GM19035 (cell line): ENCODE measurements around the gene APOBEC3H.

ENCODE experiments used
- ATAC-seq: cut with Tn5 transposase; IDR thresholded peaks from one replicate; pipeline ENCODE4 v1.9.1; 2021; ENCODE audit not compliant: unreplicated experiment

The APOBEC3H gene

GRCh38 chr22:39153220-39153717 is 56.2 kb downstream of the APOBEC3H start:
- ATAC-seq = no peak
